H4 (cell line): ENCODE measurements around the gene MAML2. TPM values are rescaled to one million over a fixed set of nuclear protein-coding genes. Genes with fewer than 3 reads are reported as not detected.

Source experiments
- DNase-seq: peaks from one replicate; pipeline ENCODE4 v3.0.0-alpha.2; 2015; ENCODE audit warnings: low spot score
- total RNA-seq: library from RNA; depleted of rRNA; stranded (reverse); fragments of >200 nt; shearing (Covaris generic); gene quantifications from 2 replicates; pipeline ENCODE4 v1.2.3, GENCODE V29; 2014

The MAML2 gene
- total RNA-seq, 1 experiment from 2014 or later, result 4.3 TPM

GRCh38 chr11:96156379-96156722 lies 186.6 kb downstream of the MAML2 start:
- DNase-seq, result no peak

DNA sequence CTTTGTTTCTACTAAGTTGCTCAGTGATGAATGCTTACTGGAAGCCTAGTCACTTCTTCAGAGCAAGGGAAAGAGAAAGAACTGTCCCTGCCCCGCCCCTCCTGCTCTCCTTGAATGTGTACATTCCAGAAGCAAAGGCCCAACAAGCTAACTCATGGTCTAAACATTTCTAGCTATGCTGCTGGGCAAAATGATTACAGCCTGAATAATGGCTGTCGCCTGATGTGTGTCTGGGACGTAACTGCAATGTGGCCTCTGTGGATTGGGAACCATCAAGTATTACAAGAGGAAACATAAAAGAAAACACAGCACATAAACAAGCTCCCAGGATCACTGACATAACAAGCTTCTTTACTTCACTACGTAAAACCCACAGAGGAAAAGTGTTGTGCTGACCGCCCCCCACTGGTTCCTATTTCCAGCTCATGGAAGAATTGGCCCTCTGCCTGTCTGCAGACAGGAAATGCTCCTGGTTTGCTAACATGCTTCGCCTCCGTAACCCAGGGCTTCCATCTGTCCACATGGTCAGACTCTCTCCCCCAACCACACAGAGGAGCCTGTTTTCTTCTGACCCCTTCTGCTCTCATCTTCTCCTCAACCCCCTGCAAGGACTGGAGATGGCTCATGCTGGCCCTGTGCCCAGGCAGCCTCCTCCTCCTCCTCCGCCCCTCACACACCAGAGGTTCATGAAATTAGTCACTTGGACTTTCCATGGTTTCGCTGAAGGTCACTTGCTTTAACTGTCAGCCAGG lies 187.2 kb downstream of the MAML2 start:
- DNase-seq, result peak; percentile 93

- DNase-seq, result peak; percentile 16
These were observed 188.0 kb downstream of the MAML2 start for GRCh38 chr11:96154802-96155520.

DNA sequence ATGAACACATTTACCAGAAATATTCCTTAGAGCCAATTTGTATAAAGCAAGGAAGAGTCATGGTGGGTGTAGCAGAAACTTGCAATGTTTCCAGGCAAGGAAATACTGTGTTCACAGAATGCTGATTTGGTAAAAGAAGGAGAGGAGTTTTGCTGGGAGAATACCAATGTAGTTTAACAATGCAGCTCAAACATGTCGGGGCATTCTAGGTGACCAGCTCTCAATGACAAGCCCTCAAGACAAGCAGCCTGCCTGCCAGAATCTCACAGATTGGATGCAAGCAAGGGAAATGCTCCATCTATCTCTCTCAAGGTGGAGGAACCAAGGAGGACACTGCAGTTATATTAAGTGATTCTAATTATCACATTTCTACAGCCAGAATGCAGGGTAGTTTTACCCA lies 190.4 kb downstream of the MAML2 start:
- DNase-seq, result no peak

- DNase-seq, result no peak
These were observed 191.5 kb downstream of the MAML2 start for GRCh38 chr11:96151501-96151900.

DNA sequence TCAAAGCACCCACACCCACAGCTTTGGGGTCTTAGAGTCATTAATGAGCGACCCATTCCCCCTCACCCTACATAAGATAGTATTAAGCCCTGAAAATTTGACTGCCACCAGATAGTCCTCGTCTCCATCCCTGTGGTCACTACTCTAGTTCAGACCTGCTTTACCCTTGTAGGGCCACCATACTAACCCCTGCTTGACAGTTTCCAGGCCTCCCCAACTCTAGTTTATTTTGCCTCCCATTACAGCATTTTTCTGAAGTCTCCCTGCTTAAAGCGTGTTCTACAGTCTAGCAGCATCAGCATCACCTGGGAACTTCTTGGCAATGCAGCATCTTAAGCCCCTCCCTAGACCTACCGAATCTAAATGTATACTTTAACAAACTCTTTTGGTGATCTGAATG lies 192.4 kb downstream of the MAML2 start:
- no peak for DNase-seq

- DNase-seq, result no peak
These were observed 193.0 kb downstream of the MAML2 start for GRCh38 chr11:96149743-96150555.

DNA sequence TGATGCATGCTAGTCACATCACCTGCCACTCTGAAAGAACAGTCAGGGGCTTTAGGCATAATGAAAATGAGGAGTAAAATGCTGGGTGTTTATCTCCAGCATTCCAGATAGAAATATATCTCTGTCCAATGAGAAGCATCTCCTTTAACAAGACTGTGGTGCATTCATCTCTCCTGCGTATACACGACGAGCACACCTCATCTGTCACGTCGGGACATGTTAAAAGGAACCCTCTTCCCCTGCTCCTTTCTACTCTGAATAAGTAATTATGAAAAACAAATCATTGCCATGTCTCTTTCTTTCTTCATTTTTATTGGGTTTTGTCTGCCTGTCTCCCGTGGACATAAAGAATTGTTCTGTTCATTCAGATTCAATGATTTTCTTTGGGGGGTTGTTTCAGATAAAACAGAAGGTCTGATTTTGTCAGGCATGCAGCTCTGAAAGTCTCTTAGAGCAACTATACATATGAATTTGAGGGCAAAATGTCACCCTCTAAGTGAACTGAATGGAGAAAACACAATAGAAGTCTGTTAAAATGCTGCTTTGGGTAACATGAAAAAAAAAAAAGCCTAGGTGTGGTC lies 195.0 kb downstream of the MAML2 start:
- DNase-seq, result no peak

GRCh38 chr11:96147186-96147585 lies 195.8 kb downstream of the MAML2 start:
- no peak for DNase-seq

DNA sequence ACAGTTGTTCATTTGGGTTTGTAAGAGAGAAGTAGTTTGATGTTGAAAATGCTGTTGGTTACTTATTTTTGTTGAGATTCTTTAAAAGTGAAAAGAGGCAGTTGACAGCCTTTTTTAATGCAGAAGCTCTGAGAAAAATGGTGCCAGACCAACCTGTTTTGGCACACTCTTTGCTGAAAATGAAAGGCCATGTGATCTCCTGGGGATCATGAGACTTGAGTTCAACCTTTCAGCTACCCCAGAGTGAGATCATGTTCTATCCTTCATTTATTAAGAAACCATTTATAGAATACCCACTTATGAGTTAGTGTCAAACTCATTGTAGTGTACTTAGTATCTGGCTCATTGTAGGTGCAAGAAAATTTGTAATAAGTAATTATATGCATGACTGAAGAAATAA lies 196.2 kb downstream of the MAML2 start:
- DNase-seq, result no peak

GRCh38 chr11:96145163-96145585 lies 197.8 kb downstream of the MAML2 start:
- no peak for DNase-seq

- no peak for DNase-seq
These were observed 198.4 kb downstream of the MAML2 start for GRCh38 chr11:96144553-96144952.

DNA sequence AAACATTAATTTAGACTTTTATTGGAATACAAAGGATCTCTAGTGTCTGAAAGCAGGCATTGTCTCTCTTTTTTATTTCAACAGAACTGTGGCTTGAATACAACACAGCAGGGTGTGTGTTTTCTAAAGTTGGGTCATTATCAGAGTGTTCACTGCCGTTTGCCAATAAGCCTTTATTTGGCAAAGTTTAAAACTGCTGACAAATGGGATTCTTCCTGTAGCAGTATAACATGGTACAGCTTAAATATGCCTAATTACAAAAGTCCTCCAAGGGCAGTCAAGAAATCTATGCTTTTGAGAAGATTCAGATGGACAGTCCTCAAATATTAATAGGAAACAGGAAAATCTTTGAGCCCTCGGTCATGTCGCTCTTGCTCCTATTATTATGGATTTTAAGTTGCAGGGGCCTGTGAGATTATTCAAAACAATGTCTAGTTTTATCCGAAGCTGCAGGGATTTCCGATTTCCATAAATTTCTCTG lies 199.9 kb downstream of the MAML2 start:
- no peak for DNase-seq

DNA sequence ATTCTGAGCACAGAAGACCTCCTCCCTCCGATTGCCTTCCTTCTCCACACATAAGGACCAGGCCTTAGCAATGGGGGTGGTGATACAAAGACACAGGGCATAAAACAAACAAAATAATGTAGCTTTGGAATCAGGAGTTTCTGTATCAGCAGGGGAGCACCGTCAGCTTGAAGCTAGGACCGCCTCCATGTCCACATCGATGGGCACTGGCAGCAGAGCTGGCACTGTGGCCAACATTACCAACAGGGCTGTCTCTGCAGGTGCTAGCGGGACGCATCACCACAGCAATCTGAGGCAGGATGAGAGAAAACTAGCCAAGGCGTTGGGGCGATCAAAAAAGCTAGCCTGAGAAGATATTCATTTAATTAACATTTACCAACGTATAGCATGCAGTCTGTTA lies 201.4 kb downstream of the MAML2 start:
- no peak for DNase-seq

GRCh38 chr11:96139691-96140090 lies 203.3 kb downstream of the MAML2 start:
- no peak for DNase-seq

DNA sequence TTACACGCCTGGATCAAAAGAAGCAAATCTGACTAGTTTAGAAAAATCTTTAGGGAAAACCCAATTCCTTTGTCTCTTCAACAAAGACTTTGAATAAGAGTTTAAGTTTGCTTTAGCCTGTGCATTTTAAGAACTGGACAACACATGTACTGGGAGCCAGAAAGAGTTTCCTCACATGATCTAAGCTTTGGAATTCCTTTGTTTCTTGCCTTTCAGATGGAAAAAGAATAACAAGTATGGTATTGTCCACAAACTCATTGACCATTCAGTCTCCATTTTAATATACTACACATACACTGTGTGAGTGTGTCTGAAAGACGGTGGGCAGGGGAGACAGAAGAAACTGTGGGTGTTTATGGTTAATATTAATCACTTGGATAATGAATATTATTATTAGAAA lies 205.6 kb downstream of the MAML2 start:
- no peak for DNase-seq

- no peak for DNase-seq
These were observed 206.2 kb downstream of the MAML2 start for GRCh38 chr11:96136613-96137298.

GRCh38 chr11:96134602-96135001 lies 208.4 kb downstream of the MAML2 start:
- DNase-seq, result no peak

DNA sequence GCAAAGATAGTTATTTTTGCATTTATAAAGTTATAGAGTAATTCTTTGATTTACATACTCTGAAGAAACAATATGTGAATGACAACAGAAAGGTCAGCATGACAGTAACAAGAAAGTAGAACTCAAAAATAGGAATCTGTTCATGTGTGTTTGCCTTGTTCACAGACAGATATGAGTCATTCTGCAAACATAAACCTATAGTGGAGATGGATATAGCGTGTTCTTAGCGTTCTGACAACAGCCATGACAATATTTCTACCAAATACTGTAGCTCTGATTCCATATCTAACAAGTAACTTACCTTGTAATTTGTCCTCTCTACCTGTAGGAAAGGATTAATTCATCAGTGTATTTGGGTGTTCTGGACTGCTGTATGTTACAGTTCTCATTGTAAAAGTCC lies 210.6 kb downstream of the MAML2 start:
- DNase-seq, result no peak

DNA sequence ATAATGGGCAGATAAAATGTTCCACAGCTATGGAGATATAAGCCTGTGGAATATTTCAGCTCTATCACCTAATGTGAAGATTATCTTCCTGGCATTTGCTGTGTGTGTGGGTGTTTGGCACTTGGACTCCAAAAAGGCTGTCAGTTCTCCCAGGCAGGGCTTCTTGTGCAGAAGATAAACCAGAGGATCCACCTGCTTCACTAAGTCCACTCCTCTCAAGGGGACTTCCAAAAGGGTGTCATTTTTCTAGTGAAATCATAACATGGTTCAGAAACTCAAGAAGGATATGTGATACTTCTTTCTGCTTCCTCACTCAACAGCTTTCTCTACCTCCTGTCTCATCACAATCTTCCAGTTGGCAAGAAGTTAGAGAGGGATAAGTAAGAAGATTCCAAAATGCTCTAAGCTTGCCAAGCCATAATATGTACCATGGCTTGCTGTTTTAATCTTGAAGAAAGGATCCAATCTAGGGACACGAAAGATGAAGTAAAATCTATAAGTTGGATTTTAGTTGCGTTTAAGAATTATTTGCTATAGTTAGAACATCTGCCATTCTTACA lies 212.9 kb downstream of the MAML2 start:
- no peak for DNase-seq

DNA sequence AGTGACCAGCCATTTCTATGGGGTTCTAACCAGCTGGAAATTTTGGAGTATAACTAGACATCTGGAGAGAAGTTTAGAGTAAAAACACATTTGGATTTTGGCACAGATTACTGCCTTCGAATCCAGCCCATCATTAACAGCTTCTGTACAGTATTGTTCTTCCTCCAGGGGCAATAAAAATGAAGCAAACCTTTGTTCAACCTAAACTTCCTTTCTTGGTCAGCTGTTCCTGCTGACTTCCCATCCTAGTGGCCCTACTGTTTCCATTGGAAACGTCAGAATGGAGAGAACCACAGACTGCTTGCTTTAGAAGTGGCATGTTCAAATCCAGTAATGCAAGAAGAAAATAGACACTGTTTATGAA lies 215.4 kb downstream of the MAML2 start:
- DNase-seq, result no peak
